Stimulated activated CD8-positive, alpha-beta memory T cell treated with anti-CD3 and anti-CD28 coated beads, Interleukin-4, amount 100 ng/mL, for 24 hours (primary cell): Measurements from ENCODE around the gene SEMA4A.

Source experiments
- DNase-seq: peaks from one replicate; pipeline ENCODE4 v3.0.0-alpha.2; 2020; ENCODE audit warnings: low read depth

SEMA4A gene

GRCh38 chr1:156135930-156136871 is 17.2 kb upstream of the SEMA4A start:
- DNase-seq: no peak

- no peak for DNase-seq
Measured at GRCh38 chr1:156136970-156137483, 16.4 kb upstream of the SEMA4A start.

- no peak for DNase-seq
Measured at GRCh38 chr1:156138458-156138867, 14.9 kb upstream of the SEMA4A start.

GRCh38 chr1:156140879-156141707 is 12.3 kb upstream of the SEMA4A start:
- no peak for DNase-seq

- no peak for DNase-seq
Measured at GRCh38 chr1:156143765-156144489, 9.5 kb upstream of the SEMA4A start.

GRCh38 chr1:156144742-156145141 is 8.6 kb upstream of the SEMA4A start:
- DNase-seq: no peak

- no peak for DNase-seq
Measured at GRCh38 chr1:156145650-156146019, 7.8 kb upstream of the SEMA4A start.

- DNase-seq: no peak
Measured at GRCh38 chr1:156146020-156146768, 7.2 kb upstream of the SEMA4A start.

- DNase-seq: no peak
Measured at GRCh38 chr1:156146769-156147405, 6.5 kb upstream of the SEMA4A start.

GRCh38 chr1:156148216-156148615 is 5.2 kb upstream of the SEMA4A start:
- DNase-seq: no peak

- no peak for DNase-seq
Measured at GRCh38 chr1:156149374-156150332, 3.7 kb upstream of the SEMA4A start.

- no peak for DNase-seq
Measured at GRCh38 chr1:156150333-156151011, 2.9 kb upstream of the SEMA4A start.

GRCh38 chr1:156151093-156151688 is 2.2 kb upstream of the SEMA4A start:
- DNase-seq: no peak

GRCh38 chr1:156152628-156153027 is 757 bp upstream of the SEMA4A start:
- no peak for DNase-seq

GRCh38 chr1:156154317-156154749 is 948 bp downstream of the SEMA4A start:
- no peak for DNase-seq

- DNase-seq: no peak
Measured at GRCh38 chr1:156155756-156156510, 2.5 kb downstream of the SEMA4A start.

GRCh38 chr1:156157506-156157905 is 4.1 kb downstream of the SEMA4A start:
- DNase-seq: no peak

- no peak for DNase-seq
Measured at GRCh38 chr1:156157966-156158365, 4.6 kb downstream of the SEMA4A start.
